HG03354 (cell line): ENCODE data around the gene LINGO4.

ENCODE experiments used
- ATAC-seq: cut with Tn5 transposase; IDR thresholded peaks from one replicate; pipeline ENCODE4 v1.9.1; 2021; ENCODE audit warnings: mild to moderate bottlenecking; ENCODE audit not compliant: unreplicated experiment, poor library complexity, severe bottlenecking

LINGO4 gene

GRCh38 chr1:151760597-151761385 lies 44.4 kb downstream of the LINGO4 start:
- no peak for ATAC-seq

GRCh38 chr1:151759241-151759640 lies 46.0 kb downstream of the LINGO4 start:
- no peak for ATAC-seq

- no peak for ATAC-seq
Observed at GRCh38 chr1:151756291-151756690, 48.9 kb downstream of the LINGO4 start.
